ENCODE data around the gene TCF7L1. TPM values are rescaled to one million over a fixed set of nuclear protein-coding genes. Genes with fewer than 3 reads are reported as not detected.

The TCF7L1 gene
- total and polyA plus RNA-seq, 2 of the 13 experiments (the other 11 are each of a cell fraction or from before 2014, with no cell fraction given), result 0.04 to 0.15 TPM

GRCh38 chr2:85250045-85250444, 116.9 kb downstream of the TCF7L1 start:
- FAIRE-seq (no peak), ATAC-seq (no peak), DNase-seq (ENCODE audit: low spot score) (no peak)
- Histone ChIP-seq H3K4me1 (ENCODE audit: insufficient read depth, low read length) (no peaks in the 10 kb centered on the region), H3K27me3 (ENCODE audit: control insufficient read depth in 1 of 2, insufficient read depth in 2 of 2, low read length in 2 of 2) (peaks cover 0 to 55% of the 10 kb centered on the region in 2 experiments; a peak in 4 of 5 replicates), H3K36me3 (replicated peaks in 1 of 2; ENCODE audit: control insufficient read depth in 1 of 2, insufficient read depth in 2 of 2, low read length in 2 of 2) (no peaks in the 10 kb centered on the region), H3K79me2 (ENCODE audit: insufficient read depth, low read length) (no peaks in the 10 kb centered on the region), H3K4me3 (replicated peaks in 1 of 3; ENCODE audit: insufficient read depth in 1 of 3, low read depth in 2 of 3, low read length in 3 of 3) (no peak overlapping the region), H4K20me1 (ENCODE audit: insufficient read depth, low read length) (no peaks in the 10 kb centered on the region), H3K4me2 (ENCODE audit: low read depth, low read length) (no peak overlapping the region), H3K9ac (ENCODE audit: insufficient read depth, low read depth, low read length) (no peak overlapping the region), H2AFZ (ENCODE audit: low read length) (no peak overlapping the region), H3K27ac (ENCODE audit: extremely low read length, insufficient read depth, low read length) (no peak overlapping the region), H3K9me3 (ENCODE audit: low read length) (no peaks in the 10 kb centered on the region)
- BruUV-seq (replicated peaks), result no TSS peak
- POLR2A ChIA-PET, result no interaction called here
- WGBS (ENCODE audit: low lambda C conversion rate), result 9% methylated on average over 2 of the region's 2 CpGs
- intact Hi-C loops (cut with micrococcal nuclease; ENCODE audit: unreplicated experiment), result no loop called here
- CTCF ChIA-PET (ENCODE audit: low intra/inter-chr PET ratio, low total read pairs), result no interaction called here
- TF ChIP-seq ZNF251 (CRISPR knock-in tag; IDR thresholded peaks at IDR 0.05) (no peak), ZNF225 (CRISPR knock-in tag; IDR thresholded peaks at IDR 0.05) (no peak), ZSCAN31 (CRISPR knock-in tag; IDR thresholded peaks at IDR 0.05; ENCODE audit: low read depth) (no peak), MLX (CRISPR knock-in tag; IDR thresholded peaks at IDR 0.05) (no peak), POGK (CRISPR knock-in tag; conservative IDR thresholded peaks at IDR 0.05) (no peak), SSRP1 (CRISPR knock-in tag; IDR thresholded peaks at IDR 0.05) (no peak), ZFY (CRISPR knock-in tag; IDR thresholded peaks at IDR 0.05) (no peak), NR2C2 (CRISPR knock-in tag; IDR thresholded peaks at IDR 0.05; ENCODE audit: borderline replicate concordance) (no peak), SYNCRIP (IDR thresholded peaks at IDR 0.05; ENCODE audit: insufficient read depth, low read depth, low read length) (no peak), ZNF562 (CRISPR knock-in tag; IDR thresholded peaks at IDR 0.05; ENCODE audit: borderline replicate concordance) (no peak), ZBTB37 (CRISPR knock-in tag; IDR thresholded peaks at IDR 0.05) (no peak), RXRA (CRISPR knock-in tag; IDR thresholded peaks at IDR 0.05) (no peak), ZBTB26 (CRISPR knock-in tag; IDR thresholded peaks at IDR 0.05; ENCODE audit: borderline replicate concordance) (no peak), CSRNP2 (CRISPR knock-in tag; conservative IDR thresholded peaks at IDR 0.05; ENCODE audit: low read depth) (no peak), SMARCC2 (IDR thresholded peaks at IDR 0.05) (no peak), MZF1 (CRISPR knock-in tag; IDR thresholded peaks at IDR 0.05; ENCODE audit: borderline replicate concordance) (no peak), ATF6 (CRISPR knock-in tag; conservative IDR thresholded peaks at IDR 0.05) (no peak)
- in situ Hi-C loops (cut with HindIII; ENCODE audit: extremely low pct_ligation_motif_present, low pct_unique_long_range_greater_than_20kb), result no loop called here

Data from HepG2 (cell line).